ENCODE results near the gene KDF1. TPM values are rescaled to one million over a fixed set of nuclear protein-coding genes. Genes with fewer than 3 reads are reported as not detected.

Gene KDF1
- total and polyA plus RNA-seq, 2 of the 13 experiments (the other 11 are each of a cell fraction or from before 2014, with no cell fraction given): 1.9 to 4.9 TPM

DNA sequence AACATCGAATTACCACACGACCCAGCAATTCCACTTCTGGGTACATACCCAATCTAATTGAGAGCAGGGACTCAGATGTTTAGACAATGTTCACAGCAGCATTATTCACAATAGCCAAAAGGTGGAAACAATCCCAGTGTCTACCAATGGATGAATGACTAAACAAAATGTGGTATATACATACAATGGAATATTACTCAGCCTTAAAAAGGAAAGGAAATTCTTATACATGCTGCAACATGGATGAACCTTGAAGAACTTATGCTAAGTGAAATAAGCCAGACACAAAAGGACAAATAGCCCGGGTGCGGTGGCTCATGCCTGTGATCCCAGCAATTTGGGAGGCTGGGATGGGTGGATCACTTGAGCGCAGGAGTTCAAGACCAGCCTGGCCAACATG is 6.9 kb downstream of the KDF1 start:
- intact Hi-C loops (cut with micrococcal nuclease; ENCODE audit: unreplicated experiment) (no loop called here), in situ Hi-C loops (cut with HindIII; ENCODE audit: extremely low pct_ligation_motif_present, low pct_unique_long_range_greater_than_20kb) (no loop called here)
- FAIRE-seq (no peak), DNase-seq (ENCODE audit: low spot score) (no peak), ATAC-seq (no peak)
- H4K20me1 ChIP-seq (ENCODE audit: insufficient read depth, low read length): no peaks in the 10 kb centered on the region
- H3K4me2 ChIP-seq (ENCODE audit: low read depth, low read length): no peak overlapping the region
- H2AFZ ChIP-seq (ENCODE audit: low read length): no peak overlapping the region
- ChIA-PET CTCF (ENCODE audit: low intra/inter-chr PET ratio, low total read pairs) (no interaction called here), POLR2A (no interaction called here)
- peaks cover 39% of the 10 kb centered on the region for H3K4me1 ChIP-seq (ENCODE audit: insufficient read depth, low read length)
- H3K9me3 ChIP-seq (ENCODE audit: low read length): no peaks in the 10 kb centered on the region
- no peak overlapping the region for H3K27ac ChIP-seq (ENCODE audit: extremely low read length, insufficient read depth, low read length)
- WGBS (ENCODE audit: low lambda C conversion rate): 96% methylated on average over 5 of the region's 5 CpGs
- no peaks in the 10 kb centered on the region for H3K27me3 ChIP-seq (ENCODE audit: control insufficient read depth in 1 of 2, insufficient read depth in 2 of 2, low read length in 2 of 2)
- no peaks in the 10 kb centered on the region for H3K79me2 ChIP-seq (ENCODE audit: insufficient read depth, low read length)
- no peaks in the 10 kb centered on the region; a peak in 2 of 5 replicates for H3K36me3 ChIP-seq (replicated peaks in 1 of 2; ENCODE audit: control insufficient read depth in 1 of 2, insufficient read depth in 2 of 2, low read length in 2 of 2)
- H3K4me3 ChIP-seq (replicated peaks in 1 of 3; ENCODE audit: insufficient read depth in 1 of 3, low read depth in 2 of 3, low read length in 3 of 3): no peak overlapping the region
- H3K9ac ChIP-seq (ENCODE audit: insufficient read depth, low read depth, low read length): no peak overlapping the region
- no TSS peak for BruUV-seq (replicated peaks)
- TF ChIP-seq ZNF354B (CRISPR knock-in tag; IDR thresholded peaks at IDR 0.05): no peak
- TF ChIP-seq TP53 (CRISPR knock-in tag; conservative IDR thresholded peaks at IDR 0.05): no peak
- TF ChIP-seq, protein P1, sequence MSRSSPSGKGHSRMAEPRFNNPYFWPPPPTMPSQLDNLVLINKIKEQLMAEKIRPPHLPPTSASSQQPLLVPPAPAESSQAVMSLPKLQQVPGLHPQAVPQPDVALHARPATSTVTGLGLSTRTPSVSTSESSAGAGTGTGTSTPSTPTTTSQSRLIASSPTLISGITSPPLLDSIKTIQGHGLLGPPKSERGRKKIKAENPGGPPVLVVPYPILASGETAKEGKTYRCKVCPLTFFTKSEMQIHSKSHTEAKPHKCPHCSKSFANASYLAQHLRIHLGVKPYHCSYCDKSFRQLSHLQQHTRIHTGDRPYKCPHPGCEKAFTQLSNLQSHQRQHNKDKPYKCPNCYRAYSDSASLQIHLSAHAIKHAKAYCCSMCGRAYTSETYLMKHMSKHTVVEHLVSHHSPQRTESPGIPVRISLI (CRISPR knock-in tag; IDR thresholded peaks at IDR 0.05; ENCODE audit: borderline replicate concordance): no peak
- no peak for TF ChIP-seq ZNF142 (CRISPR knock-in tag; IDR thresholded peaks at IDR 0.05)
- no peak for TF ChIP-seq SMC3 (IDR thresholded peaks at IDR 0.05; ENCODE audit: low read length)
- TF ChIP-seq FOXA3 (CRISPR knock-in tag; IDR thresholded peaks at IDR 0.05): no peak
- TF ChIP-seq, protein P2, sequence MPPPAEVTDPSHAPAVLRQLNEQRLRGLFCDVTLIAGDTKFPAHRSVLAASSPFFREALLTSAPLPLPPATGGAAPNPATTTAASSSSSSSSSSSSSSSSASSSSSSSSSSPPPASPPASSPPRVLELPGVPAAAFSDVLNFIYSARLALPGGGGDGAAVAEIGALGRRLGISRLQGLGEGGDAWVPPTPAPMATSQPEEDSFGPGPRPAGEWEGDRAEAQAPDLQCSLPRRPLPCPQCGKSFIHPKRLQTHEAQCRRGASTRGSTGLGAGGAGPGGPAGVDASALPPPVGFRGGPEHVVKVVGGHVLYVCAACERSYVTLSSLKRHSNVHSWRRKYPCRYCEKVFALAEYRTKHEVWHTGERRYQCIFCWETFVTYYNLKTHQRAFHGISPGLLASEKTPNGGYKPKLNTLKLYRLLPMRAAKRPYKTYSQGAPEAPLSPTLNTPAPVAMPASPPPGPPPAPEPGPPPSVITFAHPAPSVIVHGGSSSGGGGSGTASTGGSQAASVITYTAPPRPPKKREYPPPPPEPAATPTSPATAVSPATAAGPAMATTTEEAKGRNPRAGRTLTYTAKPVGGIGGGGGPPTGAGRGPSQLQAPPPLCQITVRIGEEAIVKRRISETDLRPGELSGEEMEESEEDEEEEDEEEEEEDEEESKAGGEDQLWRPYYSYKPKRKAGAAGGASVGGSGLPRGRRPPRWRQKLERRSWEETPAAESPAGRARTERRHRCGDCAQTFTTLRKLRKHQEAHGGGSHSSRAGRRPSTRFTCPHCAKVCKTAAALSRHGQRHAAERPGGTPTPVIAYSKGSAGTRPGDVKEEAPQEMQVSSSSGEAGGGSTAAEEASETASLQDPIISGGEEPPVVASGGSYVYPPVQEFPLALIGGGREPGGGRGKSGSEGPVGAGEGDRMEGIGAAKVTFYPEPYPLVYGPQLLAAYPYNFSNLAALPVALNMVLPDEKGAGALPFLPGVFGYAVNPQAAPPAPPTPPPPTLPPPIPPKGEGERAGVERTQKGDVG (CRISPR knock-in tag; IDR thresholded peaks at IDR 0.05; ENCODE audit: borderline replicate concordance): no peak
- no peak for TF ChIP-seq ZBTB34 (CRISPR knock-in tag; IDR thresholded peaks at IDR 0.05)
- no peak for TF ChIP-seq HCFC1 (IDR thresholded peaks at IDR 0.05; ENCODE audit: low read depth, low read length)
- TF ChIP-seq, protein P3, sequence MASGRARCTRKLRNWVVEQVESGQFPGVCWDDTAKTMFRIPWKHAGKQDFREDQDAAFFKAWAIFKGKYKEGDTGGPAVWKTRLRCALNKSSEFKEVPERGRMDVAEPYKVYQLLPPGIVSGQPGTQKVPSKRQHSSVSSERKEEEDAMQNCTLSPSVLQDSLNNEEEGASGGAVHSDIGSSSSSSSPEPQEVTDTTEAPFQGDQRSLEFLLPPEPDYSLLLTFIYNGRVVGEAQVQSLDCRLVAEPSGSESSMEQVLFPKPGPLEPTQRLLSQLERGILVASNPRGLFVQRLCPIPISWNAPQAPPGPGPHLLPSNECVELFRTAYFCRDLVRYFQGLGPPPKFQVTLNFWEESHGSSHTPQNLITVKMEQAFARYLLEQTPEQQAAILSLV (CRISPR knock-in tag; IDR thresholded peaks at IDR 0.05; ENCODE audit: borderline replicate concordance): no peak
